Colonic mucosa (tissue), 4 donors: ENCODE results near the gene PLPPR1. TPM values are rescaled to one million over a fixed set of nuclear protein-coding genes. Genes with fewer than 3 reads are reported as not detected.

ENCODE experiments used
- DNase-seq: peaks from one replicate; pipeline ENCODE4 v3.0.0-alpha.2; 2020
- H3K27ac ChIP-seq: fragments of 200-600 bp; one replicate; pipeline ENCODE4 v1.8.0; 2021
- H3K27me3 ChIP-seq: fragments of 200-600 bp; one replicate; pipeline ENCODE4 v1.8.0; 2021
- H3K36me3 ChIP-seq: fragments of 200-600 bp; one replicate; pipeline ENCODE4 v1.8.0; 2021
- H3K4me1 ChIP-seq: fragments of 200-600 bp; one replicate; pipeline ENCODE4 v1.8.0; 2021; ENCODE audit warnings: mild to moderate bottlenecking
- H3K4me3 ChIP-seq: fragments of 200-600 bp; one replicate; pipeline ENCODE4 v1.8.0; 2021
- H3K9ac ChIP-seq, 2 donors: one replicate each; pipeline ENCODE4 v1.7.0; 2013; ENCODE audit warnings: control low read depth in 2 of 2, low read depth in 2 of 2, low read length in 2 of 2
- H3K9me3 ChIP-seq: fragments of 200-600 bp; one replicate; pipeline ENCODE4 v1.8.0; 2021
- CTCF ChIP-seq: fragments of 200-600 bp; IDR thresholded peaks from one replicate; pipeline ENCODE4 v1.8.0; 2022; ENCODE audit warnings: antibody characterized with exemption, mild to moderate bottlenecking
- intact Hi-C: fragments of 100-400 bp; cut with DNase I; formaldehyde crosslinking; loops from one replicate; pipeline ENCODE4 v1.14.1; 2022
- total RNA-seq, 2 donors: library from RNA; stranded (reverse); fragmentation: NEBNext Ultra II Directional in 1 of 2; extraction: Animal tissue kit (Norgen Biotek cat#: 25700) in 1 of 2; gene quantifications; one replicate each; pipeline ENCODE4 v1.2.1, GENCODE V29; 2021
- donor health status: healthy.
- donor health status: DM: no; HTN: no; CAD: no.
- donor health status: DM: no; HTN: no; CAD: no.

The PLPPR1 gene
- total RNA-seq: under 1 TPM; 0.25 to 0.69 TPM

DNA sequence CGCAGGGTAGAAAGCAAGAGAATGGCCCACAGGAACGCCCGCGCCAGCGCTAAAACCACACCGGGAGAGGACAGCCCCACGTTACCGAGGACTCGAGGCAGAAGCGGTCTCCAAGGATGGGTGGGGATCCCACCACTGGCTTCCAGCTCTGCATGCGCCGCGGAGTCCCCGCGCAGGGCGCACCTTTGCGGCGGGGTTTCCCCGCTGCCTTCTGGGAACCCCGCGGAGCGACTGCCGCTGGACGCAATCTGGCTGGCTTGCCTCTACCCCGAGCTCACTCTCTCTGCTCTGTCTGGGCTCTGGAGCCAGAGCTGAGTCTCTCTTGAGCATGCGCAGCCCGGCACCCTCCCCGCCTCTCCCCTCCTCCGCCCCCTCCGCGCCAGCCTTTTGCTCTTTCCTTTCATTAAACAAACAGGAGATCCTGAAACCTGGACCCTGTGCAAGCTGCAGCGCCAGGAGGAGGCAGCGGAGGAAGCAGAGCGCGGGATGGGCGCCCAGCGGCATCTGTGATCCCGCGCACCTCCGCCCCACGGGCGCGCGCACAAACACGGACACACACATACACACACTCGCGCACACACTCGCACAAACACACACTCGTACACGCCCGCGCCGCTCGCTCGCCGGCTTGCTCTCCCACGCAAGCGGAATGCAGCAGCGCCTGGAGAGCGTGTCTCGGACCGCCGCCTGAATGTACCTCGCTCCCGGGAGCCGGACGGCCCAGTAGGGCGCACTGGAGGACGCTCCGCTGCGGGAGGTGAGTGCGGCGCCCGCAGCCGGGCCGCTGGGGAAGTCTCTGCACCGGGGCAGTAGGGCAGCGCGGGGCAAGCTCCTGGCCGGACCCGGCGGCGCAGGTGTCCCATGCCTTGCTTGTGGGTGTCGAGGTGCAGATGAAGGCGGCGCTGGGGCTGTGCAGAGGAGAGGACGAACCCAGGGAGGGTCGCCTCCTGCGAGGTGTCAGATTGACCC, at the start of gene PLPPR1:
TSS of gene PLPPR1 (plus strand) at position 382 of the 969 bp plus-strand sequence.
- Histone ChIP-seq H3K4me1 (no peaks in the 10 kb centered on the region), H3K36me3 (no peaks in the 10 kb centered on the region), H3K9ac (no peak within 1 kb of the TSS), H3K4me3 (peak within 1 kb of the TSS; percentile 46), H3K9me3 (no peaks in the 10 kb centered on the region), H3K27me3 (peaks cover 18% of the 10 kb centered on the region), H3K27ac (no peak within 1 kb of the TSS)
- intact Hi-C loops: no loop called here
- peak; percentile 76 for DNase-seq
- TF ChIP-seq CTCF: no peak

DNA sequence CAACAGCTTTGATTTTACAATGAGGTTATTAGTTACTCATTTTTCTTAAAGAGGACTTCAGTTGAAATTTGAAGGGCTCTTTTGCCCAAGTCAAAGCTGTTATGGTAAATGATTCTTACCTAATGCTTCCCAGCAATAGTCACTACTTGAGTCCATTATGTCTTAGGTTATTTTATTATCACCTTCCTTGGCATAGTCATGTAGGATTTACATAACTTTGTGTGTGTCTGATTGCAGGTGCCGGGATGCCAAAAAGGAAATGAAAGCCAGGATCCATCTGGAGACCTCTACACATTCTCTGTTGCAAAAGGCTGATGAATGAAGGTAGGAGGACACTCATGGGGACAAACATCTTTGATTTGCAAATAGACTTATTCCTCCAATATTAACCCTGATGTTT, 38.8 kb upstream of the PLPPR1 start:
- Histone ChIP-seq H3K4me1 (no peaks in the 10 kb centered on the region), H3K4me3 (no peak overlapping the region), H3K9me3 (no peaks in the 10 kb centered on the region), H3K36me3 (no peaks in the 10 kb centered on the region), H3K27ac (no peak overlapping the region), H3K9ac (no peak overlapping the region), H3K27me3 (no peaks in the 10 kb centered on the region)
- intact Hi-C loops: no loop called here
- TF ChIP-seq CTCF: no peak
- DNase-seq: no peak

DNA sequence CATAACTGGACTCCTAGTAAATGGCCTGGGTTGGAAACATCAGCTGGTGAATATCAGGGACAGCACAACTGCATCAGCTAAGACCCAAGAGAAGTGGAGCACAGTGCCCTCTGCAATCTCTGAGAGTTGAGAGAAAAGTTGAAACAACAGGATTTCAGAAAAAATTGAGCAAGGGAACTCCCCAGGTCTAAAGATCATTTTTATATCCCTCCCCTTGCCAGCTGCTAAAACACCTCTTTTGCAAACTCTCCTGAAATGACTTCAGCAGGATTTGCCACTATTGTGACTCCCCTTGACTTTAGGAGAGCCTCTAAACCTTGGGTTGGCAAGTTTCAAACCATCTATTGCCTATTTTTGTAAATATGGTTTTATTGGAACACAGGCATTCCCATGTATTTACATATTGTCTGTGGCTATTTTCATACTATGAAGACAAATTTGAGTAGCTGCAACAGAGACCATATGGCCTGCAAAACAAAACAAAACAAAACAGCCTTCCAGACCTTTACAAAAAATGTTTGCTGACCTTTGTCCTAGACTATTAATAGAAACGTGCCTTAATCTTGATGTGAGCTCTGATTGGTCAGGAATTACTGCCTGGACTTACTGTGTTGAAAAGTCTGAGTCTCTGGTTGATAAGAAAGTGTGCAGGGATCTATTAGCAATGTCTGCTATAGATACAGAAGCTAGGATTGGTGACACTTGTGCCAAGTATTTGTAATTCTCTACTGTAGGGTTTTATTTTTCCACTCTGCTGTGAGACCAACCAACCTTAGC, 37.7 kb upstream of the PLPPR1 start:
- Histone ChIP-seq H3K4me3 (no peak overlapping the region), H3K27me3 (no peaks in the 10 kb centered on the region), H3K36me3 (no peaks in the 10 kb centered on the region), H3K9ac (no peak overlapping the region), H3K27ac (no peak overlapping the region), H3K4me1 (no peaks in the 10 kb centered on the region), H3K9me3 (no peaks in the 10 kb centered on the region)
- no peak for TF ChIP-seq CTCF
- intact Hi-C loops: no loop called here
- DNase-seq: no peak

- Histone ChIP-seq H3K9me3 (no peaks in the 10 kb centered on the region), H3K27ac (no peak overlapping the region), H3K27me3 (no peaks in the 10 kb centered on the region), H3K4me1 (no peaks in the 10 kb centered on the region), H3K9ac (no peak overlapping the region), H3K4me3 (no peak overlapping the region), H3K36me3 (no peaks in the 10 kb centered on the region)
- no peak for TF ChIP-seq CTCF
- no peak for DNase-seq
- intact Hi-C loops: no loop called here
Observed at GRCh38 chr9:100992632-100993031, 35.9 kb upstream of the PLPPR1 start.

DNA sequence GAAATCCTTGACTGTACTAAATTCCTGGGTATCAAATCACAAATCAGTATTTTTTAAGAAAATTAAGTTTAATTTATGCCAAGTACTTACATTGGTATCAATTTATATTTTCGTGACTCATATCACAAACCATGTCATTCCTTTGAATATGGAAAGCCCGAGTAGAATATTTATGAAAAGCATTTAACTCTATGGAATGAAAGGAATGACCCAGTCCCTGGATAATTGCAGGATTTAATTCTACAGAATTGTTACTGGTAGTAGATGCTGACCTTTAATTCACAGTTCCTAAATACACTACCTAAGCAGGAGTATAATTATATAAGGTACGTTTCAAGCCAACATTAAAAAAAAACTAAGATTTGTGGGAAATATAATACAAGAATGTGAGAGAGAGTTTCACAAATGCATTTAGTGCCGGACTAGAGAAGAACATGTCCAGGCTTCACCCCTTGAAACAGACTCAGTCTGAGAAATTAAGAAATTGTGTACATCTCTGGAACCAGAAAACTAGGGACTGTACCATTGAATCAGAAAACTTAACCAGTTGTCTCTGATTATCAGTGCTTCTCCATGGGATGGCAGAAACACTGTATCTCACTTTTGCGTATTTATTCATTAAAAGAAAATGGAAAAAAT, 28.5 kb upstream of the PLPPR1 start:
- no peaks in the 10 kb centered on the region for H3K36me3 ChIP-seq
- intact Hi-C loops: no loop called here
- H3K27ac ChIP-seq: no peak overlapping the region
- H3K4me3 ChIP-seq: no peak overlapping the region
- no peaks in the 10 kb centered on the region for H3K9me3 ChIP-seq
- DNase-seq: no peak
- H3K27me3 ChIP-seq: no peaks in the 10 kb centered on the region
- no peak for TF ChIP-seq CTCF
- no peaks in the 10 kb centered on the region for H3K4me1 ChIP-seq
- no peak overlapping the region for H3K9ac ChIP-seq
